ENCODE data around the gene CD79A. TPM values are rescaled to one million over a fixed set of nuclear protein-coding genes. Genes with fewer than 3 reads are reported as not detected.

Gene CD79A
- total and polyA plus RNA-seq, 12 donors: 0.17 to 1.4 (median 0.29) TPM; not detected in 8

- TF ChIP-seq, protein P1, sequence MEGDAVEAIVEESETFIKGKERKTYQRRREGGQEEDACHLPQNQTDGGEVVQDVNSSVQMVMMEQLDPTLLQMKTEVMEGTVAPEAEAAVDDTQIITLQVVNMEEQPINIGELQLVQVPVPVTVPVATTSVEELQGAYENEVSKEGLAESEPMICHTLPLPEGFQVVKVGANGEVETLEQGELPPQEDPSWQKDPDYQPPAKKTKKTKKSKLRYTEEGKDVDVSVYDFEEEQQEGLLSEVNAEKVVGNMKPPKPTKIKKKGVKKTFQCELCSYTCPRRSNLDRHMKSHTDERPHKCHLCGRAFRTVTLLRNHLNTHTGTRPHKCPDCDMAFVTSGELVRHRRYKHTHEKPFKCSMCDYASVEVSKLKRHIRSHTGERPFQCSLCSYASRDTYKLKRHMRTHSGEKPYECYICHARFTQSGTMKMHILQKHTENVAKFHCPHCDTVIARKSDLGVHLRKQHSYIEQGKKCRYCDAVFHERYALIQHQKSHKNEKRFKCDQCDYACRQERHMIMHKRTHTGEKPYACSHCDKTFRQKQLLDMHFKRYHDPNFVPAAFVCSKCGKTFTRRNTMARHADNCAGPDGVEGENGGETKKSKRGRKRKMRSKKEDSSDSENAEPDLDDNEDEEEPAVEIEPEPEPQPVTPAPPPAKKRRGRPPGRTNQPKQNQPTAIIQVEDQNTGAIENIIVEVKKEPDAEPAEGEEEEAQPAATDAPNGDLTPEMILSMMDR (IDR thresholded peaks at IDR 0.05): no peak
- intact Hi-C loops (cut with DNase I): no loop called here
Measured at GRCh38 chr19:41901707-41902360, 24.8 kb downstream of the CD79A start.

DNA sequence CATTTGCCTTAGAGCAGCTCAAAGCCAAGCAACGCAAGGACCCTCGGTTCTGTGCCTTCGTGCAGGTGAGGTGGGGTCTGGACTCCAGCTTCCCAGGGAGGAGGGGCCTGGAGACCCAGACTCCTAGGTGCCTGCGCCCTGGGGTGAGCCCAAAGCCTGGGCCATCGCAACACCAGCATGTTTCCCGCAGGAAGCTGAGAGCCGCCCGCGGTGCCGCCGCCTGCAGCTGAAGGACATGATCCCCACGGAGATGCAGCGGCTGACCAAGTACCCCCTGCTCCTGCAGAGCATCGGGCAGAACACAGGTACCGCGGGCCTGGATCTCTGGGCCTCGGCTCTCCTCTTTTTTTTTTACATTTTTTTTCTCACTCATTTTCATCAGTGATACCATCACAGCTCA, 25.5 kb downstream of the CD79A start:
- Histone ChIP-seq H3K4me1 (no peaks in the 10 kb centered on the region), H3K27me3 (no peaks in the 10 kb centered on the region), H3K9me3 (no peaks in the 10 kb centered on the region), H3K4me3 (no peak overlapping the region), H3K27ac (no peak overlapping the region), H3K36me3 (peaks cover 0 to 100% (median 71%) of the 10 kb centered on the region in 9 donors)
- 96% methylated on average over 17 of the region's 17 CpGs for whole genome bisulfite sequencing, 2 donors
- intact Hi-C loops (cut with DNase I): no loop called here
- DNase-seq (no peak), ATAC-seq (no peak)
- TF ChIP-seq, protein P1 (IDR thresholded peaks at IDR 0.05): no peak

More at GRCh38 chr19:41901707-41902360, 24.8 kb downstream of the CD79A start:
- no peak overlapping the region for H3K27ac ChIP-seq
- DNase-seq (no peak), ATAC-seq (no peak)
- peaks cover 0 to 98% (median 71%) of the 10 kb centered on the region in 9 donors for H3K36me3 ChIP-seq
- no peaks in the 10 kb centered on the region for H3K4me1 ChIP-seq
- H3K9me3 ChIP-seq: no peaks in the 10 kb centered on the region
- no peaks in the 10 kb centered on the region for H3K27me3 ChIP-seq
- no peak overlapping the region for H3K4me3 ChIP-seq
- 94 to 96% methylated on average over 21 of the region's 21 CpGs for WGBS, 2 donors

- 92 to 93% methylated on average over 19 of the region's 19 CpGs for WGBS, 2 donors
- Histone ChIP-seq H3K36me3 (peaks cover 0 to 100% (median 63%) of the 10 kb centered on the region in 9 donors), H3K4me1 (no peaks in the 10 kb centered on the region), H3K4me3 (no peak overlapping the region), H3K27ac (no peak overlapping the region), H3K9me3 (no peaks in the 10 kb centered on the region), H3K27me3 (no peaks in the 10 kb centered on the region)
- DNase-seq (no peak), ATAC-seq (no peak)
- TF ChIP-seq, protein P1 (IDR thresholded peaks at IDR 0.05): no peak
- intact Hi-C loops (cut with DNase I): no loop called here
Measured at GRCh38 chr19:41903193-41903953, 26.3 kb downstream of the CD79A start.

- Histone ChIP-seq H3K36me3 (peaks cover 0 to 91% (median 61%) of the 10 kb centered on the region in 9 donors), H3K4me1 (no peaks in the 10 kb centered on the region), H3K9me3 (no peaks in the 10 kb centered on the region), H3K27me3 (peaks cover 0 to 4% (median 0%) of the 10 kb centered on the region in 7 donors), H3K4me3 (no peak overlapping the region), H3K27ac (no peak overlapping the region)
- intact Hi-C loops (cut with DNase I): no loop called here
- ATAC-seq (no peak), DNase-seq (no peak)
- 94% methylated on average over 30 of the region's 30 CpGs for WGBS, 2 donors
- TF ChIP-seq, protein P1 (IDR thresholded peaks at IDR 0.05): no peak
Measured at GRCh38 chr19:41904118-41904870, 27.2 kb downstream of the CD79A start.
